GM18502 (cell line): ENCODE results near the gene KRTAP12-3.
"Not testable (repeated sequence)": the region's sequence is repeated elsewhere in the genome, so short reads cannot be mapped to it uniquely, and the experiment has no call there.

Experiments
- ATAC-seq: cut with Tn5 transposase; IDR thresholded peaks from one replicate; pipeline ENCODE4 v1.9.1; 2021; ENCODE audit warnings: mild to moderate bottlenecking; ENCODE audit not compliant: unreplicated experiment, poor library complexity

KRTAP12-3 gene

DNA sequence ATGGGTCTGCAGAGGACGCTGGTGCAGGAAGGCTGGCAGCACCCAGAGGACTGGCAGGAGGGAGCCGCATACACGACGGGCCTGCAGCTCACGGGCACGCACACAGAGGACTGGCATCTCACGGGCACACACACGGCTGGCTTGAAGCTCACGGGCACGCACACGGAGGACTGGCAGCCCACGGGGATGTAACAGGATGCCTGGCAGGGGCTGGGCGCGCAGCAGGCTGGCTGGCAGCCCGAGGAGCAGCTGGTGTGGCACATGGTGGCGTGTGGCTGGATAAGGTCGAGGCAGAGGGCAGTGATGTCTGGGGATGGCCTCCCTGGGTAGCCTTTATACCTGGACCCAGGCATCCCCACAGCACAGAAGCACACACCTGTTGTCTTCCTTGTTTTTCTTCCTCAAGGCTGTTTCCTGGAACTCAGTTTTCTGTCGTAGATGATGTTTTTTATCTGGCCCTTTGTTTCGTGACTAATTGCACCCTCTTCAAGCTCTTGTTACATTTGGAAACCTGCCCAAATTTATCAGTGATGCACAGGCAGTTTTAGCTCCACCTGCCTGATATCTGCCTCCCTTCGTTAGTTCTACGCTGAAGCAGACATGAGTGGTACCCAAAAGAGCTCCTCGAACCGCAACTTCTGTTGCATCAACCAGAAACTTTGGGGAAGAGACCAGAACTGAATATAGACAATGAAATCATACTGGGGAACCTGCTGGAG, 24.3 kb downstream of the KRTAP12-3 start, which contains the start of gene KRTAP12-1:
KRTAP12-1 (minus strand) TSS at position 303 of the 719 bp plus-strand sequence; CDS start at position 263, 40 bp downstream.
- no peak for ATAC-seq

- ATAC-seq = no peak
Measured at GRCh38 chr21:44682580-44683151, 24.9 kb downstream of the KRTAP12-3 start.

GRCh38 chr21:44684077-44684476, 26.3 kb downstream of the KRTAP12-3 start:
- no peak for ATAC-seq

DNA sequence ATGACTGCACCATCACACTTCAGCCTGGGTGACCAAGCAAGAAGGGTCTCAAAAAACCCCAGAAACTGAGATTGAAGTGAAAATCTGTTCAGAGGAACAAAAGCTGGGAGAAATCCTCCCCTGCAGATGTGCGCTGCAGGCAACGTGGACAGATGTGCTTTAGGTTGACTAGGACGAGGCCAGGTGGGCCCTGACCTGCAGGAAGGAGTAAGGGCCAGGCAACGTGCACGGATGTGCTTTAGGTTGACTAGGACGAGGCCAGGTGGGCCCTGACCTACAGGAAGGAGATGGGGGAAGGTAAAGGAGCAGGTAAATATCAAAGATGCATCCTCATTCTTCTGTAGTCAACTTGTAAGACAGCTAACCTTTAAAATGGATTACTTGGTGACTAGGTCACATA, 26.8 kb downstream of the KRTAP12-3 start:
- ATAC-seq = no peak

DNA sequence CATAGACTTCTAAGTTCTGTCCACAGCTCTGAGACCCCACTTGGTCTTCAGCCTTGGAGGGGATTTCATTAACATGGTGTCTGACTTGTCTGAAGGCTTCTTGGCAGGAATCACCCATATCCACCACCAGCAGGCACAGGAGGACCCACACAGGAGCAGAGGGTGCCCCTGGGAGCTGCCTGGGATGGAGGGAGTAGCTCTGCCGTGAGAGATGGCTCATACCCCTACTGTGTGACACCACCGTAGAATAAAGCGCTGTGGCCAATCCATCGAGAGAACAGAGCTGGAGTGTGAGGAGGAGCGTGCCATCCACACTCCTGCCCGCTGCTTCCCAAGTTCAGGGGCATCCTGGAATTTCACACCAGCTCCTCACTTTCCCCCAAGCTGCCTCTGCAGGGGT, 27.3 kb downstream of the KRTAP12-3 start:
- ATAC-seq = not testable (repeated sequence)

DNA sequence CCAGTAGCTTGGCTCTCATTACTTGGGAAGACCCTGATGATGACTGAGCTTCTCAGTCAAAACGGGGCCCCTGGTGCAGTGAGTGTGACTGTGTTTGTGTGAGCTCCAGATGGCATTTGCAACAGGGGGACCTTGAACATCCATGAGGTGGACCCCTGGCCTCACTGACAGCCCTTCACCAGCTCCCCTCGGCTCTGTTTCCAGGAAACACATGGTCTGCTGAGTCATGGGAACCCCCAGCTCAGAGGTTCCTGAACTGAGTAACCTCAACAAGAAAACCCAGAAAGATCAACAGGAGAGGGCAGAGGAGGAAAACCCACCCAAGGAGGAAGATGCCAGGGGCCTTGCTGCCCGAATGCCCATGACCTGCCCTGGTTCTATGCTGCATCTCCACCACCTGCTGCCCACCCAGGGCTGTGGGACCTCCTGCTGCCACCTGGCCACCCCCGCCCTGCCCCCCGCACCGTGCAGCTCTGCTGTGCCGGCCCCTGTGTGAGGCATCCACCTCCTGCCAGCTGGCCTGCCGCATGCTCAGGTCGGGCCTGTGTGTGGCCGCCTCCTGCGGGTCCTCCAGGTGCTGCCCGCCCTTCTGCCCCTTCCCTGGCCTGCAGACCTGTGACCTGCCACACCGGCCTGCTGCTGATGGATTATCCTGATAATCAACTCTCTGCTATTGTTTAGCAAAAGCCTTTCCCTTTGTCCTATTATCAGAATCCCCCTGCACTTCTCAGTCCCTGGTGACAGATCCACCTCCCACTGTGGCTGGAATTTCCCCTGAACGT, 28.5 kb downstream of the KRTAP12-3 start:
- no peak for ATAC-seq

DNA sequence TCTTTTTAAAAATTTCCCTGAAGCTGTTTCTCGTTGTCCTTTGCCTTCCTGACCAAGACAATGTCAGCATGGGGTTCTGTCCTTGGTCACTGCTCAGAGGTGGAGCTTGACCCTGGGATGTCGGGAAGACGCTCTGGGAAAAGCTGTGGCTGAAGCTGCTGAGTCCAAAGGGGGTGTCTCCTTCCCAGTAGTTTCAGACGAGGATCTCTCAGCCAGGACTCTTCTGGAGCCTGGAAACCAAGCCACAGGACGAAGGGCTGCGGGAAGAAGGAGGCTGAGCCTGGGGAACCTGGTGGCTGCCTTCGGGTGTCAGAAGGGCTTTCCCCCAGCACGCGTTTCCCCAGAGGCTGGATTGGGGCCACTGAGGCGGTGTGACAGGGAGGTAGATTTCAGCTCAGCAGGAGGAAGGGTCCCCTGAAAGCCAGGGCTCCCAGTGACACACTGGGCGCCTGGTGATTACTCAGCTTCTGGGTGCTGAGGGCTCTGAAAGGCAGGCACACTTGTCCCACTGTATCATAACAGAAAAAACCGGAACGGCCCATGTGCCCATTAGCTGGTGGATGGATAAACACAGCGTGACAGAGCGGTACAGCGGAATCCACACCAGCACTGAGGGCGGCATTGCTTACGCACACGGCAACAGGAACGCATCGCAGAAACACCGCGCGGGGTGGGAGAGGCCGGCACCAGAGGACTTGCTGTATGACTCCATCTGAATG, 29.3 kb downstream of the KRTAP12-3 start:
- ATAC-seq = no peak

DNA sequence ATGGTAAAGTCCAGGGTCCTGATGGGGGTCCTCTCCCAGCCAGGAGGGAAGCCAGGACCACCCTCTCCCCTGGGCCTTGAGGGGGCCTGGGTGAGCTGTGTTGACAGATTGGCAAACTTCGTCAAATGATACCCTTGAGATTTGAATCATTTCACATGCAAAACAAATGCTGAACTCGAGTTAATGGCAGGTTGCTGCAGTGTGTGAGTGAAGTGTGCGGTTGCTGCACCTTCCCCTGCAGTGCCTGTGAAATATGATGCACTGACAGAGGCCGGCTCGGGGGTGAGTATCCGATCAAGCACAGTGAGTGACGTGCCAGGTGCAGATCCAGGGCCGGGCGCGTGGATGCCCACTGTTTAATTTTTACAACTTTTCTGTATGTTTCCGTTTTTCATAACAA, 29.9 kb downstream of the KRTAP12-3 start:
- no peak for ATAC-seq

DNA sequence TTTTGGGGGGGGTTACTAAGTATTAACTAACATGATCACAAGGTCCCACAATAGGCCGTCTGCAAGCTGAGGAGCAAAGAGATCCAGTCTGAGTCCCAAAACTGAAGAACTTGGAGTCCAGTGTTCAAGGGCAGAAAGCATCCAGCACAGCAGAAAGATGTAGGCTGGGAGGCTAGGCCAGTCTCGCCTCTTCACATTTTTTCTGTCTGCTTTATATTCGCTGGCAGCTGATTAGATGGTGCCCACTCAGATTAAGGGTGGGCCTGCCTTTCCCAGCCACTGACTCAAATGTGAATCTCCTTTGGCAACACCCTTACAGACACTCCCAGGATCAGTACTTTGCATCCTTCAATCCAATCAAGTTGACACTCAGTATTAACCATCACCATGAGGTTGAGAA, 32.0 kb downstream of the KRTAP12-3 start:
- not testable (repeated sequence) for ATAC-seq

- ATAC-seq = no peak
Measured at GRCh38 chr21:44691686-44692085, 34.0 kb downstream of the KRTAP12-3 start.

GRCh38 chr21:44692798-44693512, 35.2 kb downstream of the KRTAP12-3 start:
- no peak for ATAC-seq

DNA sequence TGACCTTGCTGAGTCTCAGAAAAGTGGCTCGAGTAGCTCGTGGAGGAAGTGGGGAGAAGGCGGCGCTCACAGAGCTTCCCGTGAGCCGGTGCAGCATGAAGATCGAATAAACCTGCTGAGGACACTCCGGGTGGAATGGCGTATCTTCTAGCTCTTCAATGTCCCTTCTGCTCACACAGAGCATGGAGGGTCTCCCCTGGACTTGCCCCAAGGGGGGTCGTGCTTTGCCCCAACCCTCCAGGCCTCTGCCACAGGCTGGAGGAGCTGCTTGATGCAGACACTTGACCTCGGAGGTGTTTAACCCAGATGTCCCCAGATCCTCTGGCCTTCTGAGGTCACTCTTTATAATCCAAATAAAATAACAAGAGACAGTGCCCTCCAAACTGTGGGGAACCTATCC, 37.0 kb downstream of the KRTAP12-3 start:
- ATAC-seq = no peak

- no peak for ATAC-seq
Measured at GRCh38 chr21:44695184-44695583, 37.5 kb downstream of the KRTAP12-3 start.

- ATAC-seq = no peak
Measured at GRCh38 chr21:44695641-44696040, 37.9 kb downstream of the KRTAP12-3 start.

DNA sequence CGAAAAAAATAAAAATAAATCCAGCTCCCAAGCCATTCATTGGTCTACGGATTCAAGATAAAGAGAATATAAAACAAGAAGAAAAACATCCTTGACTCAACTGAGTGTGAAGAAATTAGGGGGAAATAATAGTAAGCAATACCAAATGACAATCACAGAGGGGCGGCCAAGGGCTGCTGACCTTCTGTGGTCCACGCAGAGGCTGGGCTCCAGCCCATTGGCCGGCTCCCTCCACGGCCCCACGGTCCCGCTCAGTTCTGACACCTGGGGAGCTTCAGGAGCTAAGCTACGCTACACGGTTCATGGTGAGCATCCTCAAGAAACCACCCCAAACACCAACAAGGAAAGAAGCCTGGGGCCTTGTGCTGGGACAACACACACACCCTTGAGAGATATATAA, 38.8 kb downstream of the KRTAP12-3 start:
- no peak for ATAC-seq

DNA sequence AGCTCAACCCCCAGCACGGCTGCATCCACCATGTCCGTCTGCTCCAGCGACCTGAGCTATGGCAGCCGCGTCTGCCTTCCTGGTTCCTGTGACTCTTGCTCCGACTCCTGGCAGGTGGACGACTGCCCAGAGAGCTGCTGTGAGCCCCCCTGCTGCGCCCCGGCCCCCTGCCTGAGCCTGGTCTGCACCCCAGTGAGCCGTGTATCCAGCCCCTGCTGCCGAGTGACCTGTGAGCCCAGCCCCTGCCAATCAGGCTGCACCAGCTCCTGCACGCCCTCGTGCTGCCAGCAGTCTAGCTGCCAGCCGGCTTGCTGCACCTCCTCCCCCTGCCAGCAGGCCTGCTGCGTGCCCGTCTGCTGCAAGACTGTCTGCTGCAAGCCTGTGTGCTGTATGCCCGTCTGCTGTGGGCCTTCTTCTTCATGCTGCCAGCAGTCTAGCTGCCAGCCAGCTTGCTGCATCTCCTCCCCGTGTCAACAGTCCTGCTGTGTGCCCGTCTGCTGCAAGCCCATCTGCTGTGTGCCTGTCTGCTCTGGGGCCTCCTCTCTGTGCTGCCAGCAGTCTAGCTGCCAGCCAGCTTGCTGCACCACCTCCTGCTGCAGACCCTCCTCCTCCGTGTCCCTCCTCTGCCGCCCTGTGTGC, 39.6 kb downstream of the KRTAP12-3 start, which contains the start of gene KRTAP10-12:
KRTAP10-12 (plus strand) TSS at position 1 of the 639 bp plus-strand sequence; CDS start at position 31, 30 bp downstream.
- not testable (repeated sequence) for ATAC-seq

- no peak for ATAC-seq
Measured at GRCh38 chr21:44697811-44698734, 40.3 kb downstream of the KRTAP12-3 start.

DNA sequence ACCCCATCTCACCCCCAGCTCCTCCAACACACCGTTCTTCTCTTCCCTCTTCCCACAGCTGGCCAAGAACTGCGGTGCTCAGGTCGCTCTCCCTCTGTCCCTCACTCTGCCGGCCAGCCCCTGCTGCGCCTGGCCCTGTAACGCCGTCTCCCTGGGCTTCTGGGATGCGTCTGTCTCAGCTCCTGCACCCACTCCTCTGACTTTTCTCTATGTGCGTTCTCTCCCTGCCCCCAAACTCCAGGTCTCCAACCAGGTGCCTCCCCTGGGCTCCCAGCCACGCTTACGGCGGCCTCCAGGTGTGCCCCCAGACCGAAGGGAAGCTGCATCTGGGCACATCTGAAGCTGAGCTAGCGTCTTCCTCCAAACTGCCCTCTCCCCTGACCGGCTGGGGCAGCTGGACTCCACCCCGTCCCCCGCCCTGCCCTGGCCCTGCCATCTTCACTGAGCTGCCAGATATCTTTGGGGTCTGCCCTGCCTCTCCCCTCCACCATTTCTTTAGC, 41.8 kb downstream of the KRTAP12-3 start:
- no peak for ATAC-seq
